Measurements from ENCODE around the gene CDR2L. TPM values are rescaled to one million over a fixed set of nuclear protein-coding genes. Genes with fewer than 3 reads are reported as not detected.
A peak's percentile ranks its signal among the peaks of the same experiment; 100 is the strongest.
"Not testable (repeated sequence)": the region's sequence is repeated elsewhere in the genome, so short reads cannot be mapped to it uniquely, and the experiment has no call there.

The CDR2L gene
- total RNA-seq, 1 donor from 2014 or later = 3.6 TPM

GRCh38 chr17:75044716-75045115 lies 57.3 kb downstream of the CDR2L start:
- DNase-seq = no peak

- DNase-seq = not testable (repeated sequence)
Measured at GRCh38 chr17:75045946-75046406, 58.5 kb downstream of the CDR2L start.

GRCh38 chr17:75046407-75047289 lies 59.2 kb downstream of the CDR2L start, which contains the start of the genes ATP5PD and KCTD2:
ATP5PD (minus strand) TSS chr17:75046969; CDS start chr17:75042650, 4,319 bp downstream.
KCTD2 (plus strand) TSS chr17:75047225; CDS start chr17:75047251, 26 bp downstream.
- peak; percentile 94 for DNase-seq

GRCh38 chr17:75047398-75048098 lies 60.1 kb downstream of the CDR2L start:
- peak; percentile 36 for DNase-seq

- no peak for DNase-seq
Measured at GRCh38 chr17:75048249-75048878, 60.9 kb downstream of the CDR2L start.

- no peak for DNase-seq
Measured at GRCh38 chr17:75049057-75049456, 61.6 kb downstream of the CDR2L start.

- DNase-seq = no peak
Measured at GRCh38 chr17:75049706-75050105, 62.3 kb downstream of the CDR2L start.

GRCh38 chr17:75051941-75052340 lies 64.5 kb downstream of the CDR2L start:
- DNase-seq = no peak

Small RNA genes within 50 kb of the gene (small RNA-seq; reads per million reads assigned to genes)
- gene RN7SL573P (ENCODE audit: low replicate concordance) (not detected), gene RNU6-362P (ENCODE audit: low replicate concordance) (not detected)

Other genes with a start within 250 kb of the CDR2L start
- 7.5 TPM for gene NHERF1, start 239.0 kb upstream of the CDR2L start, total RNA-seq
- gene NAT9, start 211.3 kb upstream of the CDR2L start, total RNA-seq = 26.2 TPM
- 0.69 TPM for gene GRIN2C, start 127.7 kb upstream of the CDR2L start, total RNA-seq
- 5.6 TPM for gene FDXR, start 114.6 kb upstream of the CDR2L start, total RNA-seq
- 2.6 TPM for gene FADS6, start 94.0 kb upstream of the CDR2L start, total RNA-seq
- 1.1 TPM for gene USH1G, start 64.4 kb upstream of the CDR2L start, total RNA-seq
- not detected for gene OTOP2, start 63.4 kb upstream of the CDR2L start, total RNA-seq
- gene OTOP3, start 51.7 kb upstream of the CDR2L start, total RNA-seq = not detected
- 4.0 TPM for gene HID1, start 14.9 kb upstream of the CDR2L start, total RNA-seq
- 18.1 TPM for gene MRPL58, start 25.0 kb downstream of the CDR2L start, total RNA-seq
- gene ATP5PD, start 59.3 kb downstream of the CDR2L start, total RNA-seq = 153 TPM
- gene KCTD2, start 59.6 kb downstream of the CDR2L start, total RNA-seq = 11.6 TPM
- 8.7 TPM for gene SLC16A5, start 100.3 kb downstream of the CDR2L start, total RNA-seq
- 2.1 TPM for gene ARMC7, start 122.3 kb downstream of the CDR2L start, total RNA-seq
- gene NT5C, start 144.1 kb downstream of the CDR2L start, total RNA-seq = 27.7 TPM
- 27.9 TPM for gene JPT1, start 166.9 kb downstream of the CDR2L start, total RNA-seq
- gene SUMO2, start 195.3 kb downstream of the CDR2L start, total RNA-seq = 103 TPM
- gene NUP85, start 218.0 kb downstream of the CDR2L start, total RNA-seq = 38.7 TPM